ENCODE data around the gene DPH5.

DPH5 gene

DNA sequence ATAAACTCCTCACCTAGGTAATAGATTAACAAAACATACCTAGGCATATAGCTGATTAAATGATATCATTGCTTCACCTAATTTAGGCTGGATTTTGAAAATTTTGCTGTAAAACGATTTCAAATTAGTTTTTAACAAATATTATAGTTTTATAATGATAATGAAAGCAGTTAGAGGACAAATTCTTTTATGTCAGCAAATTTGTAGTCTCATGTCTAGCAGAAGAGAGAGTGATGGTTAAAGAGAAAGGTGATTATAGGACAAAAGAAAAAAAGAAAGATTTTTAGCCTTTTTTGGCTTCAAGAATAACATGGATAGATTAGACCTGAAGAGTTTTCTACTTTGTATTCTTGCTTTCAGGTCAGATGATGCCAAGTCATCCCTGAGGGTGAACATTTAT is 3.6 kb upstream of the DPH5 start:
- DNase-seq, result no peak

DNA sequence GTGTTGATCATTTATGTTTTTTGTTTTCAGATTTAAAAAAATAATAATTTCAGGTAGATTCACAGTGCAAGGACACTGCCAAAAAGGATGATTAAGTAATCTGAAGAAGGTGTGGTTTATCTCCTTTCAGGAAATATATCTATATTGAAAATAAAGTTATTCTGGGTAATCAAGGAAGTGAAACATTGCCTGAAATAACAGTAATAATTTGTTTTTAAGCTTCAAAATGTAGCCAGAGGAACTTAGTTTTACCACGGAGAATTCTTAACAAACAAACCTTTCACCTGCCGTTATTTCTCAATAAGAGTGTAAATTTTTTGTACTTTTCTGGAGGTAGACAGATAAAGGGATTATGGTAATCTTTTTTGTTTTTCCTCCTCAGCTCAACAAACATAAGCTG is 2.9 kb upstream of the DPH5 start:
- no peak for DNase-seq

DNA sequence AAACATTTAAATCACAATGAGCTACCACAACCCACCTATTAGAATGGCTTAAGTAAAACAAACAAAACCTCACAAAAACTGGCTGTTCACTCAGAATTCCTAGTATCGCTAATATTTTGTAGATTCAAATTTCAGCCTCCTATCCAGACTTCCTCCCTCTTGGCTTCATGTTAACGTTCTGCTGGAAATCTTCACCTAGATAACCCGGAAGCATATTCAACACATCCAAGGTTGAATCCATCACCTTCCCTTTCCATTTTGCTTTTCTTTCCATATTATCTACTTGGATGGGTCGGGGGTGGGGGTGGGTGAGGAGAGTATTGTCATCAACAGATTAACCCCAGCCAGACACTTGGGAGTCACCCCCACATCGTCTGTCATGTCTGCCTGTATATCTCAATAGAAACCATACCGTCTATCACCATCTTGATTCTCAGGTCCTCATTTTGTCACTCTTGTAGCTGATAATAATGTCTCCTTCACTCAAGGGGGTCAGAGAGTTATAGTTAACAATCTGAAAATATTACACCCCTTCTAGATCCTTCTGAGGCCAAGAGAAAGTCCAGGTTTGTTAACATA is 1.7 kb upstream of the DPH5 start:
- no peak for DNase-seq

DNA sequence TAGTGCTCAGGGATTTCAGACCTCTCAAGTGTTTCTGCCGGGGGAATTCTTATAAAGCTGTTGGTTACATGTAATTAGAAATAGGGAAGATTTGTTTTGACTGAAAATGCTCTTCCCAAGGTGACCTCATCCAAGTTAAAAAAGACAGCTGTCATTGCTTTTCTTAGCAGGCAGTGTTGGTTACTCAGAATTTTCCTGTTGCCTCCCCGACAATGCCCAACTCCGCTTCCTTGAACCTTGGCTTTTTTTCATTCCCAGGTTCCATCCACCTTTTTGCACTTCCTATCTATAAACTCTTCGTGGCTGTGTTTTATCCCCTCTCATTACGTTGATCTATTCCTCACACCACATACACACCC is 825 bp upstream of the DPH5 start:
- no peak for DNase-seq

GRCh38 chr1:101025283-101025656 is 314 bp downstream of the DPH5 start:
- no peak for DNase-seq

DNA sequence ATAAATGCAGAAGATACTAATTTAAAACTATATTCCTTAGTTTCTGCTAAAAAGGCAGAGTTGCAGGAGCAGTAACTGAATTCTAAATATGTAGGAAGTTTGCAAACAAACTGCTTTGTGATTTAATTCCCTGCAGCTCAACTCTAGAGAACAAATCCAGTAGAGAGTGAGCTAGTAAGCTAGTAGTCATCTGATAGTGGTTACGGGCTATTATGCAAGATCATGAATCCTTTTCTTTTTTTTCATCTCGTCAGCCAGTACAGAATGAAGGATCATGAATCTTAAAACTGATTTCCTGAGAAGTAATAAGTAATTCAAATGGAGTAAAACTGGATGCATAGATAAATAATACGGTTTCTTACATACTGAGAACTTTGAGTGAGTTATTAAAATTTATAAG is 3.3 kb downstream of the DPH5 start:
- no peak for DNase-seq

DNA sequence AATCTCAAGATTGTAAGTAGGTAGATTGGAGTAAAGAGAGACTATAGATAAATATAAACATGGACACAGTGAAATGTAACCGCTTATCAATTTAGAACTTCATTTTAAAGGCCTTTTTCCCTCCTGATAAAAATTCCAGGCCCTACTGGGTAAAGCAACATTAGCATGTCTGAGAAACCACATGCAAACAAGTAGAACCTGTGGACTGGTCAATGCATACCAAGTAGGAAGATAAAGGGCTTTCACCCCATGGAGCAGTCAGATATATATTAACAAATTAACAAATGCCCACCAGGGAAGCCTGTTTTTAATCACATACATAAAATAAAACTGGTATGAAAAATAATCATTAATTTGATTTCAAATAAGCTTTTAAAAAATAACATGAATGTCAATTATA is 8.1 kb downstream of the DPH5 start:
- DNase-seq, result no peak

- DNase-seq, result no peak
These were observed 11.8 kb downstream of the DPH5 start for GRCh38 chr1:101013776-101014175.

GRCh38 chr1:101008229-101008834 is 17.3 kb downstream of the DPH5 start:
- no peak for DNase-seq

- no peak for DNase-seq
These were observed 19.0 kb downstream of the DPH5 start for GRCh38 chr1:101006553-101006952.

DNA sequence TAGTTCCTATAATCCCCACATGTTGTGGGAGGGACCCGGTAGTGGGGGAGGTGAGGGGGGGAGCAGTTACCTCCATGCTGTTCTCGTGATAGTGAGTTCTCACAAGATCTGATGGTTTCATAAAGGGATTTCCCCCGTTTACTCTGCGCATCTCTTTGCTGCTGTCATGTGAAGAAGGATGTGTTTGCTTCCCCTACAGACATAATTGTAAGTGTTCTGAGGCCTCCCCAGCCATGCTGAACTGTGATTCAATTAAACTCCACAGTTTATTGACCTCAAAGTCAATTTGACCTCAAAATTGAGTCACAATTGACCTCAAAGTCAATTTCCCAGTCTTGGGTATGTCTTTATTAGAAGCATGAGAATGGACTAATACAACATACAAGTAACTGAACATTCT is 19.7 kb downstream of the DPH5 start:
- DNase-seq, result no peak

DNA sequence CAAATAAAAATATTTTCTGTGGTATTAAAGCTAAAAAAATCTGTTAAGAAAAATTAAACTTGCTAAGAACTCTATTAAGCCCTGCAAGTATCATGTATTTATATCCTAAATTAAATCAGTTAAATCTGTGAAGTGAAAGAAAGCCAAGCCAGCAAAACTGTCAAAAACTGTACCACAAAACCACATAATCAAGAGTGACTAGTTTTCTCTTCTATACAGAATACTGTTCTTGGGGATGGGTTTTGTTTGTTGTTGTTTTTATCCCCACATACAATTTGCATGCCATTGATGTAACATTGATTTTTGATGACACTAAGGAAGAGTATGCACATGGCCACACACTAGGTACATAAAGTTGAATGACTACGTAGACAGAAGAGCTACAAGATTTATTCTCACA is 20.4 kb downstream of the DPH5 start:
- DNase-seq, result no peak

DNA sequence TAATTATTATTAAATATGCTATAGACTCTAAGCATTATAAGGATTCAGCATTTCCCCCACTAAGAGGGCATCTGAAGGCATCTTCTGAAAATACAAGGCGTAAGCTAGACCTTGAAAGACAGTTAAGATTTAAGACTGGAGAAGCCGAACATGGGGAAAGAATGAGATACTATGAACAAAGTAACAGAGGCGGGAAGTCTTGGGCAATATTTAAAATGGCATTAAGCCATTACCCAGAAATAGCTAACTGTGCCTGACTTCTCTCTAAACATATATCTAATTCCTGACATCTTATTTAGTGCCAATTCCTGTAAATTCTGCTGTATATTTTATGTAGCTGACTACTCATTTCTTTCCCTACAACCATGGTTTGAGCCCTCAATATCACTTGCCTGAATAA is 20.9 kb downstream of the DPH5 start:
- no peak for DNase-seq

DNA sequence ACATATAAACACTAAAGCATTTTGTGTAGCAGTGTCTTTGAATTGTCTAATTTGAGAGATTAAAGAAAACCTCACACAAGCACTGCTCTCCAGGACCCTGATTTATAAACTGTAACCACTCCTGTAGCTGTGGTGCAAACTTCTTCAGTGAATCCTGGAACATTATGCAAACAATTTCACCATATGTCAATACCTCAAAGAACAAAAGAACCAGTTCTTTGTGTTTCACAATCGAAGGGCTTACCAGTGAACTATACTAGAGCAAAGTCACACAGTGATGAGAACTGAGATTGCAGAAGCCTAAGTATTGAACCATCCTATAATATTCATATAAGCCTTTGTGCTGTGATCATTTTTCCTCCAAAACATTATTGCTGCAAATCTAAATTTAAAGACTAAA is 21.5 kb downstream of the DPH5 start:
- DNase-seq, result no peak

DNA sequence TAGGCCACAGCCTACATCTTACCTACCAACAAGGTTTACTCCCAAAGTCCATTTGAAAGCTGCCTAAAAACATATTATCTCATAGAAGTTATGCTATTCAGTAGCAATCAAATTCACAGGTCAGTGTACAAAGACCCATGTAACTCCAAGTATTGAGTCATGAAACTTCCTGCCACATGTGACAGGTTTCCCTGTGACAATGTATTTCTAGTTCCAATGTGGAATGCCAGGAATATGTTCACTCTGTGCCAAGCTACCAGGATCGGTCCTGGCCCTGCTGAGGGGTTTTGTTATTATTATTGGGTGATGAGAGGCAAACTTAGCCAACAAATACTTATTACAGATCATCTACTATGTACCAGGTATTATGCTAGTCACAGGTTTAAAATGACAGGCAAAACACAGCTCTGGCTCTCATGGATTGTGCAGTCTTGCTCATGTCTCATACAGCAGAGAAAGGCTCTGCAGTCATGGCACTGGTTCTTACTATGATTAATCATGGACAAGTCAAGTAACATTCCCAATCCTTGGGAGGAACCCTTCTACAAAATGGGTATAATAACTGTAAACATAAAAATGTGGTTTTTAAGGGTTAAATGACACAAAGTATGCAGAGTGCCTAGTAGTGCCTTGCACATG is 22.5 kb downstream of the DPH5 start:
- no peak for DNase-seq

DNA sequence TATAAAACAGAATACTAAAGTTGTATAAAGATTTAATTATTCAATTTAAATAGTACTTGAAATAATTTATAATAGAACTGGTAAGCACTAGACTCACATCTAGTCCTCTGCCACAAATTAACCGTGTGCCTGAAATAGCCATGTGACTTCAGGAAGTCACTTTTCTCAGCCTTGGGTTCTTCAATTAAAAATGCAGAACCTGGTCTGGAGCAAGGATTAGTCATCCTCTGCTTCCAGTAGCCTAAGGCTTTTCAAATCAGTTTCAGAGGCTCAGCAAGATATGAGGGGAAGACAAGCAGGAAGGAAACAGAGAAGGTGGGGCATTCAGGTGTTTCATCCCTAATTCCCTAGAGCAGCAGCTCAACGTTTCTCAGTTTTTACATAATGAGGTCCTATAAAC is 23.0 kb downstream of the DPH5 start:
- no peak for DNase-seq

DNA sequence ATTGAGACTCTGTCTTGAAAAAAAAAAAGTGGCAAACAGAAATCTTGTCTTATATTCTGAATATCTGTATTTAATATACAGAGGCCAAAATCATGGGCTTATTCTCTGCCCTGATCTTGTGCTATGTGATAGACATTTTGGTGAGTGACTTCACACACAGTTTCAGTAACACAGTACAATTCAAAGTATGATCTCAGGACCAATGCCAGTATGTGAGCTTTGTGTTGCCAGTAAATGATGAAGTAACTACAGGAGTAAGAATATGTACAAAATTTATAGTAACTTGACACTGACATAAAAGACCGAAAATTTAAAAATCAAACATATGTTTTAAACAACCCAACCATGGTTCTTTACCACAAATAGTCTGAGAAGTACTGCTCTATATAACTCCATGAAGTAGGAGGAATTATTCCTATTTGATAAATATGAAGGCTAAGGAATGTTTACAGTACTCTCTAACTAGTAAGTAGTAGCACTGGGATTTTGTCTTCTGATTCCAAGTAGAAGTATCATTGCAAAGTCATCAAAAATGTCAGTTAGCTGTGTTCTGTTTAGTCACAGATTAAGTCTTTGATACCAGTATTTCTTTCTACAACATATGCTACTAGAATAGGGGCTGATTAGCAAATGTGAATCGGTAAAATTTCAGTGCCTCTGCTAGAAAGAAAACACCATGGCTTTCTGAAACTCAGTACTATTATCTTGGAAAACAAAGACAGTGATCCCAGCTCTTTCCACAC is 25.3 kb downstream of the DPH5 start:
- DNase-seq, result no peak

DNA sequence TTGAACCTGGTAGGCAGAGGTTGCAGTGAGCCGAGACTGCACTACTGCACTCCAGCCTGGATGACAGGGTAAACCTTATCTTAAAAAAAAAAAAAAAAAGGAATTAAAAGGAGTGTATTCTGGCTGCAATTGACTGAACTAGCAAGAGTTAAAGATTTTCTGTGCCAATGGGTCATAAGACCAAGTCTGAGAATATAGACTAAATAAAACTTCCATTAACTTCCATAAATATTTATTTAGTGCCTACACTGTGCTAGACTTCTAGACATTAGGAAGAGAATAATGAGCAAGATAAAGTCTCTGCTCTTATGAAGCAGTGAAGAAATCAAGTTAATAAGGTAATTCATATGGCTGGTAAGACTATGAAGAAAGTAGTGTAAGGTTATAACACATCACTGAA is 27.2 kb downstream of the DPH5 start:
- DNase-seq, result no peak

DNA sequence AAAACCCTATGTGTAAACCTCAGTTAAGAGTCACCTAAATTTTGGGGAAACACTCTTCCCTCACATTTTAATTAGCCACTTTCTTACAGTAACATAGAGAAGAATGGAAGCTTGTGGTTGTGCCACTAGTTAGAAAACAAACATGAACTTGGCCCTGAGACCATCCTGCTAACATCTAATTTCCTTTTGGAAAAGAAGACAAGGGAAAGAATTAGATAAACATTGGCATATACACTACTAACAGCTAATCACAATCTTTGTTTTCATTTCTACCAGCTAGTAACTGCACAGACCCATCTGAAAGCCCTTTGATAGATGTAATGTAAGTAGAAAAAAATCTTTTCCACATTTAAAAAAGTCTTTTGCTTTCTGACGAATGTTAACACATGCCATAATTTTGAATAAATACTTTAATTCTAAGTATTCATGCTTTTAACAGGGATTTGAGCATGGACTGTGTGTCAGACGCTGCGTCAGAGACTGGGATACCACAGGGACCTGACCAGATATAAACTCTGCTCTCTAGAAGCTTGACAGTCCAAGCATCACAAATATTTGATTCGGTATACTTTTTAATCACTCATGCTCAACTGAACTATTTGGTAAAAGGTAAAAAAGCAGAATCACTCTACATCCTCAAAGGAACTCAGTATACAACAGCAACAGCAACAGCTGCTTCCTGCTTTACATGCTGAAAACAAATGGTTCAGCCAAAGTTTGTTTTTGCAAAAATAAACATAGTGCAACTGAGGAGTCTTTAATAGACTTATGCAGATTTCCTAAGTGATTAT is 30.2 kb downstream of the DPH5 start:
- no peak for DNase-seq

DNA sequence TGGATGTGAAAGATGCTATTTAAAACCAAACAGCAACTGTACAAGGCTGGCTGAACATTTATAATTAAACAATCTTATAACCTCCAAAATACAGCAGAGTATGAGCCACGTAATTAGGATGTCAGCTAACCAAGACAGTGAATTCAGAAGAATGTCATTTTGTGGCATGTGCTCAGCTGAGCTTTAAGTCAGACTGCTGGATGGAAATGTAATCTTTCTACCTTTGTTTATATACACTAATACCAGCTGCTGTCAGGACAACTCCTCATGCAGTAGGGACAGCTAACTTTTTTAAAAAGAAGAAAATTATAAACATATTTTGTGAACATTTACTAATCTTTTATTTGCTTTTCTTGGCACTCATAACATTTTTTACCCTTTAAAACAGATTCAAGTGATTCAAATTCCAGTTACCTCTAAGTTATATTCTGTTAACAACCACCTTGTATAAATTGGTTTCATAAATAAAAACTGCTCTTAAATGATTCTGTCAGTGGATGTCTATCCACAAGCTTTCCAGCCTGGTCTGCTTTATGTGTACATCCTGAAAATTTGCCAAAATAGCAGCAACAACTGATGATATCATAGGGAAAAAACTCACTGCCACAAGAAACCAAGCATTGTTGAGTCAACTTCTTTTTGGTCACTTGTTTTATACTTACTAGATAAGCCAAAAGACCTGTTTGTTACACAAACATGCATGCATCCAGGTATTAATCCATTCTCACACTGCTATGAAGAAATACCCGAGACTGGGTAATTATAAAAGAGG is 36.1 kb downstream of the DPH5 start:
- no peak for DNase-seq

GRCh38 chr1:100988121-100988520 is 37.5 kb downstream of the DPH5 start:
- no peak for DNase-seq

DNA sequence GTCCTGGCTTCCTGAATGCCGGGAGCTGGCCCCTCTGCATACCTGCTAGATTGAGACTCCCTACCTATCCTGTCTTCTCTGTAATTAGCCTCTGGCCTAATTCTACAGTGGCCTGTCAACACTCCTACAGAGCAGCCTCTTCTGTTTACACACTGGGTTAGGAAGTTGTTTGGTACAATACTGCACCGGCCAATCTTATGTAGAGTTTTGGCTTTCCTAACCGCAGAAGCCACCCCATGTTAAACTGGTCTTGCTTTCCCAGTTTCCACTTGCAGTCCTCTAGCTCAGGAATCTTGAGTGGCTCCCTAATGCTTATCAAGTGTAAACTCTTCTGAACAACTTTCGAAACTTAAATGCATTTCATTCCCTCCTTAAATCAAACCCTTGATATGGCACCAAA is 42.8 kb downstream of the DPH5 start:
- no peak for DNase-seq

DNA sequence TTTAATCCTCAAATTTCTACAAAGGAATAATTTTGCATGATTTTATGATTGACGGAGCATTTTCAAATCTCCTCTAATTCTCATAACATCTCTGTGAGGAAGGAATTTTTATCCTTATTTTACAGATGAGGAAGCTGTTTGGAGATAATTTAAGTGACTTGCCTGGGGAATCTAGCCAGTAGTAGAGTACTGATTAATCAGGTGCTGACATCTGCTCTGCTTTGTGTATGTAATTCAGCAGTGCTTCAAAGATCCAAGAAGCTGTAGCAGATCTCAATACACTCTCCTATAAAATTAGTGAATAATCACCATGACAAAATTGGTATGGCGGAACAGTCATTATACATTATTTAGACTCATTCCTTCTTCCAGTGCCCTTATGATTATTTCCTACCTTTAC is 46.0 kb downstream of the DPH5 start:
- DNase-seq, result no peak
